GM23338 (cell line): ENCODE data around the gene C6orf47.

Experiments
- CREB1 ChIP-seq: fragments of 250-450 bp; sonication (Bioruptor Pico); IDR thresholded peaks from 2 replicates; pipeline ENCODE4 v1.5.0; 2020; ENCODE audit warnings: low read depth, mild to moderate bottlenecking, moderate library complexity
- EZH2 ChIP-seq: fragments of 200-600 bp; sonication (generic); IDR thresholded peaks from one replicate; pipeline ENCODE4 v1.8.0; 2017; ENCODE audit warnings: antibody characterized with exemption, mild to moderate bottlenecking, low read depth; ENCODE audit not compliant: unreplicated experiment
- EZH2phosphoT487 ChIP-seq: fragments of 200-600 bp; sonication (generic); IDR thresholded peaks from one replicate; pipeline ENCODE4 v1.8.1; 2018; ENCODE audit warnings: antibody characterized with exemption; ENCODE audit not compliant: unreplicated experiment
- JUNB ChIP-seq: IDR thresholded peaks from one replicate; pipeline ENCODE4 v1.6.1; 2016; ENCODE audit warnings: antibody characterized with exemption; ENCODE audit not compliant: unreplicated experiment
- NANOG ChIP-seq: IDR thresholded peaks from 2 replicates; pipeline ENCODE4 v1.6.1; 2016; ENCODE audit warnings: antibody characterized with exemption, borderline replicate concordance
- POLR2AphosphoS5 ChIP-seq: IDR thresholded peaks from 2 replicates; pipeline ENCODE4 v1.6.1; 2016; ENCODE audit warnings: antibody characterized with exemption, low read depth
- STAT1 ChIP-seq: IDR thresholded peaks from one replicate; pipeline ENCODE4 v1.6.1; 2016; ENCODE audit warnings: antibody characterized with exemption; ENCODE audit not compliant: unreplicated experiment
- ZNF331 ChIP-seq: fragments of 250-450 bp; sonication (Bioruptor Pico); IDR thresholded peaks from 2 replicates; pipeline ENCODE4 v1.5.0; 2020; ENCODE audit warnings: low read depth, mild to moderate bottlenecking, moderate library complexity
- TF ChIP-seq, protein P1 (sequence below), 2 experiments: fragments of 200-600 bp in 1 of 2; sonication (generic) in 1 of 2; conservative IDR thresholded peaks; 2 replicates each; pipeline versions ENCODE4 v1.5.1 to v1.6.1; 2016 to 2017; ENCODE audit warnings: antibody characterized with exemption in 2 of 2, low read depth in 2 of 2, mild to moderate bottlenecking in 2 of 2, moderate library complexity in 1 of 2
- TF ChIP-seq, protein P2 (sequence below): IDR thresholded peaks from one replicate; pipeline ENCODE4 v1.6.1; 2018; ENCODE audit warnings: antibody characterized with exemption; ENCODE audit not compliant: unreplicated experiment
- TF ChIP-seq, protein P3 (sequence below): IDR thresholded peaks from 2 replicates; pipeline ENCODE4 v1.6.1; 2016; ENCODE audit warnings: antibody characterized with exemption

DNA sequence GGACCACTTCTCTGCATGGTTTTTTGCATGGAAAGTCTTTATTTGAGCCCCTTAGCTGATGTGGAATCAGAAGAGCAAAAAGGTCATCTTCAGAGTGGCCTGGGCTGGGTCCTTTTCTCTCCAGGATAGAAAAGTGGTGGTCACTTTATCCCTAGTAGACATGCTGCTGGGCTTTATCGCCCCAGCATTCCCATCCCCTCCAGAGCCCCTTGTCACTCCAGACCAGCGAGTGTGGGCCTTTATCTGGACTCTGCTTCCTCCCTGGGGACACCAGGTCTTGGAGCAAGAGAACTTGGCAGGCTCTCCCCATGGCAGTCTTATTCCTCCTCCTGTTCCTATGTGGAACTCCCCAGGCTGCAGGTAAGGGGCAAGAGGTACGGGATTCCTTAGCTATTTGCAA, 46.0 kb upstream of the C6orf47 start, which contains the start of gene LY6G6F:
- TF ChIP-seq, protein P1, sequence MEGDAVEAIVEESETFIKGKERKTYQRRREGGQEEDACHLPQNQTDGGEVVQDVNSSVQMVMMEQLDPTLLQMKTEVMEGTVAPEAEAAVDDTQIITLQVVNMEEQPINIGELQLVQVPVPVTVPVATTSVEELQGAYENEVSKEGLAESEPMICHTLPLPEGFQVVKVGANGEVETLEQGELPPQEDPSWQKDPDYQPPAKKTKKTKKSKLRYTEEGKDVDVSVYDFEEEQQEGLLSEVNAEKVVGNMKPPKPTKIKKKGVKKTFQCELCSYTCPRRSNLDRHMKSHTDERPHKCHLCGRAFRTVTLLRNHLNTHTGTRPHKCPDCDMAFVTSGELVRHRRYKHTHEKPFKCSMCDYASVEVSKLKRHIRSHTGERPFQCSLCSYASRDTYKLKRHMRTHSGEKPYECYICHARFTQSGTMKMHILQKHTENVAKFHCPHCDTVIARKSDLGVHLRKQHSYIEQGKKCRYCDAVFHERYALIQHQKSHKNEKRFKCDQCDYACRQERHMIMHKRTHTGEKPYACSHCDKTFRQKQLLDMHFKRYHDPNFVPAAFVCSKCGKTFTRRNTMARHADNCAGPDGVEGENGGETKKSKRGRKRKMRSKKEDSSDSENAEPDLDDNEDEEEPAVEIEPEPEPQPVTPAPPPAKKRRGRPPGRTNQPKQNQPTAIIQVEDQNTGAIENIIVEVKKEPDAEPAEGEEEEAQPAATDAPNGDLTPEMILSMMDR (conservative IDR thresholded peaks at IDR 0.05; ENCODE audit: low read depth in 2 of 2), result no peak
- TF ChIP-seq EZH2phosphoT487, result no peak
- TF ChIP-seq, protein P2, sequence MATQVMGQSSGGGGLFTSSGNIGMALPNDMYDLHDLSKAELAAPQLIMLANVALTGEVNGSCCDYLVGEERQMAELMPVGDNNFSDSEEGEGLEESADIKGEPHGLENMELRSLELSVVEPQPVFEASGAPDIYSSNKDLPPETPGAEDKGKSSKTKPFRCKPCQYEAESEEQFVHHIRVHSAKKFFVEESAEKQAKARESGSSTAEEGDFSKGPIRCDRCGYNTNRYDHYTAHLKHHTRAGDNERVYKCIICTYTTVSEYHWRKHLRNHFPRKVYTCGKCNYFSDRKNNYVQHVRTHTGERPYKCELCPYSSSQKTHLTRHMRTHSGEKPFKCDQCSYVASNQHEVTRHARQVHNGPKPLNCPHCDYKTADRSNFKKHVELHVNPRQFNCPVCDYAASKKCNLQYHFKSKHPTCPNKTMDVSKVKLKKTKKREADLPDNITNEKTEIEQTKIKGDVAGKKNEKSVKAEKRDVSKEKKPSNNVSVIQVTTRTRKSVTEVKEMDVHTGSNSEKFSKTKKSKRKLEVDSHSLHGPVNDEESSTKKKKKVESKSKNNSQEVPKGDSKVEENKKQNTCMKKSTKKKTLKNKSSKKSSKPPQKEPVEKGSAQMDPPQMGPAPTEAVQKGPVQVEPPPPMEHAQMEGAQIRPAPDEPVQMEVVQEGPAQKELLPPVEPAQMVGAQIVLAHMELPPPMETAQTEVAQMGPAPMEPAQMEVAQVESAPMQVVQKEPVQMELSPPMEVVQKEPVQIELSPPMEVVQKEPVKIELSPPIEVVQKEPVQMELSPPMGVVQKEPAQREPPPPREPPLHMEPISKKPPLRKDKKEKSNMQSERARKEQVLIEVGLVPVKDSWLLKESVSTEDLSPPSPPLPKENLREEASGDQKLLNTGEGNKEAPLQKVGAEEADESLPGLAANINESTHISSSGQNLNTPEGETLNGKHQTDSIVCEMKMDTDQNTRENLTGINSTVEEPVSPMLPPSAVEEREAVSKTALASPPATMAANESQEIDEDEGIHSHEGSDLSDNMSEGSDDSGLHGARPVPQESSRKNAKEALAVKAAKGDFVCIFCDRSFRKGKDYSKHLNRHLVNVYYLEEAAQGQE, result no peak
- no peak for TF ChIP-seq EZH2
- TF ChIP-seq POLR2AphosphoS5, result no peak
- no peak for TF ChIP-seq NANOG
- TF ChIP-seq ZNF331 (CRISPR knock-in tag), result no peak
- no peak for TF ChIP-seq CREB1 (CRISPR knock-in tag)
- TF ChIP-seq JUNB, result no peak
- TF ChIP-seq, protein P3, sequence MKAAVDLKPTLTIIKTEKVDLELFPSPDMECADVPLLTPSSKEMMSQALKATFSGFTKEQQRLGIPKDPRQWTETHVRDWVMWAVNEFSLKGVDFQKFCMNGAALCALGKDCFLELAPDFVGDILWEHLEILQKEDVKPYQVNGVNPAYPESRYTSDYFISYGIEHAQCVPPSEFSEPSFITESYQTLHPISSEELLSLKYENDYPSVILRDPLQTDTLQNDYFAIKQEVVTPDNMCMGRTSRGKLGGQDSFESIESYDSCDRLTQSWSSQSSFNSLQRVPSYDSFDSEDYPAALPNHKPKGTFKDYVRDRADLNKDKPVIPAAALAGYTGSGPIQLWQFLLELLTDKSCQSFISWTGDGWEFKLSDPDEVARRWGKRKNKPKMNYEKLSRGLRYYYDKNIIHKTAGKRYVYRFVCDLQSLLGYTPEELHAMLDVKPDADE, result no peak
- TF ChIP-seq STAT1, result no peak
